GM19463 (cell line): ENCODE results near the gene BPTF.
"Not testable (repeated sequence)": the region's sequence is repeated elsewhere in the genome, so short reads cannot be mapped to it uniquely, and the experiment has no call there.

Experiments used
- ATAC-seq: cut with Tn5 transposase; IDR thresholded peaks from one replicate; pipeline ENCODE4 v1.9.1; 2021; ENCODE audit warnings: mild to moderate bottlenecking, moderate library complexity; ENCODE audit not compliant: unreplicated experiment

BPTF gene

GRCh38 chr17:67833134-67833533 is 7.8 kb downstream of the BPTF start:
- no peak for ATAC-seq

- no peak for ATAC-seq
Measured at GRCh38 chr17:67833946-67834631, 8.8 kb downstream of the BPTF start.

GRCh38 chr17:67834634-67835033 is 9.3 kb downstream of the BPTF start:
- ATAC-seq = no peak

- no peak for ATAC-seq
Measured at GRCh38 chr17:67836205-67836987, 11.1 kb downstream of the BPTF start.

- no peak for ATAC-seq
Measured at GRCh38 chr17:67837965-67838364, 12.7 kb downstream of the BPTF start.

- no peak for ATAC-seq
Measured at GRCh38 chr17:67838538-67838937, 13.2 kb downstream of the BPTF start.

- no peak for ATAC-seq
Measured at GRCh38 chr17:67841992-67842391, 16.7 kb downstream of the BPTF start.

GRCh38 chr17:67842648-67843047 is 17.3 kb downstream of the BPTF start:
- no peak for ATAC-seq

- ATAC-seq = no peak
Measured at GRCh38 chr17:67845374-67845773, 20.1 kb downstream of the BPTF start.

- not testable (repeated sequence) for ATAC-seq
Measured at GRCh38 chr17:67848189-67848588, 22.9 kb downstream of the BPTF start.

- ATAC-seq = not testable (repeated sequence)
Measured at GRCh38 chr17:67848846-67849245, 23.5 kb downstream of the BPTF start.

GRCh38 chr17:67850991-67851631 is 25.8 kb downstream of the BPTF start:
- no peak for ATAC-seq

GRCh38 chr17:67853703-67854102 is 28.4 kb downstream of the BPTF start:
- ATAC-seq = no peak

GRCh38 chr17:67854378-67854777 is 29.1 kb downstream of the BPTF start:
- ATAC-seq = no peak

- ATAC-seq = no peak
Measured at GRCh38 chr17:67855504-67856324, 30.4 kb downstream of the BPTF start.

- not testable (repeated sequence) for ATAC-seq
Measured at GRCh38 chr17:67856402-67856801, 31.1 kb downstream of the BPTF start.

GRCh38 chr17:67862614-67863217 is 37.4 kb downstream of the BPTF start:
- no peak for ATAC-seq

GRCh38 chr17:67863624-67864247 is 38.4 kb downstream of the BPTF start:
- ATAC-seq = peak; percentile 67

- no peak for ATAC-seq
Measured at GRCh38 chr17:67865438-67865837, 40.1 kb downstream of the BPTF start.

- ATAC-seq = no peak
Measured at GRCh38 chr17:67867591-67867990, 42.3 kb downstream of the BPTF start.
